EH (cell line): ENCODE data around the gene EEF1AKMT1.

Experiments
- DNase-seq: peaks from one replicate; pipeline ENCODE4 v3.0.0-alpha.2; 2015; ENCODE audit warnings: low read depth

Gene EEF1AKMT1

GRCh38 chr13:20718958-20719566 is 54.7 kb downstream of the EEF1AKMT1 start:
- DNase-seq: no peak

GRCh38 chr13:20717581-20718542 is 55.9 kb downstream of the EEF1AKMT1 start:
- DNase-seq: no peak

GRCh38 chr13:20716951-20717350 is 56.8 kb downstream of the EEF1AKMT1 start:
- no peak for DNase-seq

- no peak for DNase-seq
These were observed 58.4 kb downstream of the EEF1AKMT1 start for GRCh38 chr13:20715330-20715712.

GRCh38 chr13:20714563-20715329 is 59.0 kb downstream of the EEF1AKMT1 start:
- peak; percentile 68 for DNase-seq

GRCh38 chr13:20714161-20714560 is 59.6 kb downstream of the EEF1AKMT1 start:
- peak; percentile 51 for DNase-seq

GRCh38 chr13:20713751-20714150 is 60.0 kb downstream of the EEF1AKMT1 start:
- peak; percentile 85 for DNase-seq

GRCh38 chr13:20713014-20713376 is 60.8 kb downstream of the EEF1AKMT1 start:
- DNase-seq: no peak

- peak; percentile 34 for DNase-seq
These were observed 62.3 kb downstream of the EEF1AKMT1 start for GRCh38 chr13:20711301-20712044.

GRCh38 chr13:20709782-20710181 is 64.0 kb downstream of the EEF1AKMT1 start:
- DNase-seq: no peak

GRCh38 chr13:20709369-20709768 is 64.4 kb downstream of the EEF1AKMT1 start:
- DNase-seq: no peak

- DNase-seq: peak; percentile 47
These were observed 65.5 kb downstream of the EEF1AKMT1 start for GRCh38 chr13:20708216-20708615.

GRCh38 chr13:20706661-20707060 is 67.1 kb downstream of the EEF1AKMT1 start:
- no peak for DNase-seq

- no peak for DNase-seq
These were observed 69.2 kb downstream of the EEF1AKMT1 start for GRCh38 chr13:20704459-20705069.

- peak; percentile 82 for DNase-seq
These were observed 69.8 kb downstream of the EEF1AKMT1 start for GRCh38 chr13:20703780-20704458.

- peak; percentile 18 for DNase-seq
These were observed 70.6 kb downstream of the EEF1AKMT1 start, which contains the start of gene IL17D for GRCh38 chr13:20702915-20703779. Gene IL17D, plus strand, starts transcription at chr13:20703699. Its CDS starts 303 bp downstream, at chr13:20704002.

GRCh38 chr13:20702530-20702914 is 71.2 kb downstream of the EEF1AKMT1 start:
- DNase-seq: peak; percentile 12

GRCh38 chr13:20701461-20701860 is 72.3 kb downstream of the EEF1AKMT1 start:
- no peak for DNase-seq

GRCh38 chr13:20700288-20700687 is 73.5 kb downstream of the EEF1AKMT1 start:
- DNase-seq: no peak

GRCh38 chr13:20699715-20700114 is 74.0 kb downstream of the EEF1AKMT1 start:
- DNase-seq: no peak
